Body of pancreas (tissue), 4 donors: ENCODE measurements around the gene SLC6A1. TPM values are rescaled to one million over a fixed set of nuclear protein-coding genes. Genes with fewer than 3 reads are reported as not detected.

ENCODE experiments used
- ATAC-seq: fragments of 150-250 bp; one replicate; pipeline ENCODE4 v1.9.1; 2016
- DNase-seq, 4 donors: peaks; one replicate each; pipeline ENCODE4 v3.0.0-alpha.2; 2019
- H3K27ac ChIP-seq, 4 donors: fragments of 200-600 bp; sonication (generic); 1 replicate in 3 of 4; 2 replicates in 1 of 4; pipeline versions ENCODE4 v1.5.1 to v1.6.1; 2016 to 2019; ENCODE audit warnings: mild to moderate bottlenecking in 1 of 4, mixed read lengths in 1 of 4, moderate library complexity in 1 of 4
- H3K27me3 ChIP-seq, 2 donors: fragments of 200-600 bp; sonication (generic); one replicate each; pipeline ENCODE4 v1.6.0; 2016; ENCODE audit warnings: mild to moderate bottlenecking in 1 of 2
- H3K36me3 ChIP-seq, 2 donors: fragments of 200-600 bp; sonication (generic); replicated peaks in 1 of 2; 2 replicates each; pipeline ENCODE4 v1.5.1; 2016; ENCODE audit warnings: low read depth in 2 of 2; ENCODE audit not compliant: insufficient read depth in 1 of 2
- H3K4me1 ChIP-seq: fragments of 200-600 bp; sonication (generic); one replicate; pipeline ENCODE4 v1.6.0; 2016
- H3K4me3 ChIP-seq, 2 donors: fragments of 200-600 bp; sonication (generic); 1 replicate in 1 of 2; 2 replicates in 1 of 2; pipeline ENCODE4 v1.5.1; 2016 to 2019
- H3K9me3 ChIP-seq, 3 donors: fragments of 200-600 bp; sonication (generic); 1 replicate in 2 of 3; 2 replicates in 1 of 3; pipeline ENCODE4 v1.5.1; 2016
- POLR2A ChIP-seq, 3 donors: fragments of 450-650 bp; IDR thresholded peaks; one replicate each; pipeline ENCODE4 v1.6.1; 2016; ENCODE audit warnings: antibody characterized with exemption in 3 of 3, mild to moderate bottlenecking in 2 of 3
- WGBS, 2 donors: methylation state at CpG; one replicate each; pipeline ENCODE4 v1.1.5; 2017; 5-methylcytosine and 5-hydroxymethylcytosine counted together
- intact Hi-C: fragments of 100-400 bp; cut with DNase I; formaldehyde crosslinking; loops from one replicate; pipeline ENCODE4 v1.15.1; 2023
- total RNA-seq, 2 donors: library from RNA; depleted of rRNA; stranded (reverse); fragments of >200 nt; gene quantifications; one replicate each; pipeline ENCODE4 v1.1.0, GENCODE V29; 2016
- TF ChIP-seq, protein P1 (sequence below), 7 experiments: fragments of 450-650 bp in 4 of 7; fragments of 200-600 bp in 3 of 7; sonication (generic) in 3 of 7; IDR thresholded peaks; one replicate each; pipeline ENCODE4 v1.5.1; 2016 to 2019; ENCODE audit warnings: antibody characterized with exemption in 7 of 7

The SLC6A1 gene
- total RNA-seq, 2 donors from 2014 or later: 0.26 to 0.66 TPM

DNA sequence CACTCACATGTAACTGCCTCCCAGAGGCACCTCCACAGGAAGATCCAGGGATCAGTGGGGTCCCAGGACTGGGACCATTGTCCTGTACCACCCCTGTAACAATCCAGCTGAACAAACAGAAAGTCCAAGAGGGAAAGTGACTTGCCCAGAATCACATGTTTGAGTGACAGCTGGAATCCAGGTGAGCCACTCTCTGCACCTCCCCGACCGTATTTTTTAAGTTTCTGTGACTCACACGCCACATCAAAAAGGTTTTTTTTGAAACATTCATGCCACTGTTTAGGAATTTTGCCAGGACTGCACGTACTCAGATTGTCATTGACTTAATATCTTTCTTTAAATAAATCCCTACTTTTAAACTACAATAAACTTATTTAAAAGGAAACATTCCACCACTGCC is 9.8 kb upstream of the SLC6A1 start:
- intact Hi-C loops: no loop called here
- Histone ChIP-seq H3K27ac (peak overlapping the region in 2 of 4 donors; percentile 22 to 76), H3K36me3 (no peaks in the 10 kb centered on the region), H3K4me3 (no peak overlapping the region), H3K4me1 (peaks cover 7% of the 10 kb centered on the region), H3K9me3 (no peaks in the 10 kb centered on the region), H3K27me3 (no peaks in the 10 kb centered on the region)
- peak in 1 of 4 donors; percentile 25 for DNase-seq
- TF ChIP-seq, protein P1, sequence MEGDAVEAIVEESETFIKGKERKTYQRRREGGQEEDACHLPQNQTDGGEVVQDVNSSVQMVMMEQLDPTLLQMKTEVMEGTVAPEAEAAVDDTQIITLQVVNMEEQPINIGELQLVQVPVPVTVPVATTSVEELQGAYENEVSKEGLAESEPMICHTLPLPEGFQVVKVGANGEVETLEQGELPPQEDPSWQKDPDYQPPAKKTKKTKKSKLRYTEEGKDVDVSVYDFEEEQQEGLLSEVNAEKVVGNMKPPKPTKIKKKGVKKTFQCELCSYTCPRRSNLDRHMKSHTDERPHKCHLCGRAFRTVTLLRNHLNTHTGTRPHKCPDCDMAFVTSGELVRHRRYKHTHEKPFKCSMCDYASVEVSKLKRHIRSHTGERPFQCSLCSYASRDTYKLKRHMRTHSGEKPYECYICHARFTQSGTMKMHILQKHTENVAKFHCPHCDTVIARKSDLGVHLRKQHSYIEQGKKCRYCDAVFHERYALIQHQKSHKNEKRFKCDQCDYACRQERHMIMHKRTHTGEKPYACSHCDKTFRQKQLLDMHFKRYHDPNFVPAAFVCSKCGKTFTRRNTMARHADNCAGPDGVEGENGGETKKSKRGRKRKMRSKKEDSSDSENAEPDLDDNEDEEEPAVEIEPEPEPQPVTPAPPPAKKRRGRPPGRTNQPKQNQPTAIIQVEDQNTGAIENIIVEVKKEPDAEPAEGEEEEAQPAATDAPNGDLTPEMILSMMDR (IDR thresholded peaks at IDR 0.05): no peak
- no peak for TF ChIP-seq POLR2A (IDR thresholded peaks at IDR 0.05)
- peak; percentile 67 for ATAC-seq
- WGBS, 2 donors: 2 to 10% methylated on average over 4 of the region's 4 CpGs

DNA sequence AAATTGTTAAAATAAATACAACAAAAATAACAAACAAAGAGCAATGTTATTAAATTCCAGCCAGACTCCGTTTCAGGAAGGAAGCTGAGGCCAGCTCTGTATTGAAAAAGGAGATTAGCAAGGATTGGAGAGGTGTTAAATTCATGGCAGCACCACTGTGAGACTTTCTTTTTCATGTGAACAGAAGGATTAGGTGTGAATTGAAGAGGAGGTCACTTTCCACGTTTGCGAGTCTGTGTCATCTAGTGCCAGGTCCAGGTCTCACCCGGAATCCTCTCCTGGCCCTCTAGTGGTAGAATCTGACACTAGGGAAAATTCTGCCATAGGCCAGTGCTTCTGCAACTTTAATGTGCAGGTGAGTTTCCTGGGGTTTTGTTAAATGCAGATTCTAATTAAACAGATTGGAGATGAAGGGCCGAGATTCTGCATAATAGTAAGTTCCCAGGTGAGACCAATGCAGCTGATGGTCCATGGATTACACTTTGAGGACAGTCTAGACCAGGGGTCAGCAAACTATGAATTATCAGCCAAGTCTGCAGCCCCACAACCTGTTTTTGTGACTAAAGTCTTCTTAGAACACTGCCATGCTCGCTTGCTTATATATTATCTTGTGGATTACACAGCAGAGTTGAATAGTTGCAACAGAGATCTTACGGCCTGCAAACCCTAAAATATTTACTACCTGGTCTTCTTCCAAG is 9.2 kb upstream of the SLC6A1 start:
- intact Hi-C loops: no loop called here
- peak overlapping the region in 3 of 4 donors; percentile 22 to 76 (median 41) for H3K27ac ChIP-seq
- no peaks in the 10 kb centered on the region for H3K9me3 ChIP-seq
- 21% methylated on average over 7 of the region's 7 CpGs for WGBS, 2 donors
- H3K4me3 ChIP-seq: no peak overlapping the region
- H3K36me3 ChIP-seq: no peaks in the 10 kb centered on the region
- H3K27me3 ChIP-seq: no peaks in the 10 kb centered on the region
- ATAC-seq (peak; percentile 76), DNase-seq (peak; percentile 29 to 55 (median 50))
- peaks cover 7% of the 10 kb centered on the region for H3K4me1 ChIP-seq
- TF ChIP-seq, protein P1 (IDR thresholded peaks at IDR 0.05): peak; percentile 50 to 76 (median 67)
- no peak for TF ChIP-seq POLR2A (IDR thresholded peaks at IDR 0.05)

DNA sequence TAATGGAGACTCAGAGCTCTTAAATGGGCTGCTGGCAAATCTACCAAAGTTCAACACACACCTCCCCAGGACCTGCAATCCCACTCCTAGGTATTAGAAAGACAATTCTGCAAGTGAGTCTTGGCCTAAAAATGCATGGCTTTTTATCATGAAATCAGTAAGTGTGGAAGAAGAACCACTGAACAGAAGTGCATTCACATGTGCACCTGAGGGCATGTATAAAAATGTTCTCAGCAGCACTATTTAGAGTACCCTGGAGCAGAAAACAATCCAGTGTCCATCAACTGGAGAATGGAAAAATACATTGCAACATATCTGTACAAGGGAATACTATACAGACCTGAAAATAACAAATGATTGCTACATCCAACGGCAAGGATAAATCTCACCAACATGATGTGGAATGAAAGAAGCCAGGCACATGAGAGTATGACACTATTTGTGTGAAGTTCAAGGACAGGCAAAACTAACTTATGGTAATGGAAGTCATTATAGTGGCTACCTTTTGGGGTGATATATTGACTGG is 8.1 kb upstream of the SLC6A1 start:
- TF ChIP-seq, protein P1 (IDR thresholded peaks at IDR 0.05): no peak
- no peak for TF ChIP-seq POLR2A (IDR thresholded peaks at IDR 0.05)
- H3K4me1 ChIP-seq: peaks cover 7% of the 10 kb centered on the region
- no peaks in the 10 kb centered on the region for H3K36me3 ChIP-seq
- no peaks in the 10 kb centered on the region for H3K27me3 ChIP-seq
- intact Hi-C loops: no loop called here
- DNase-seq: no peak
- no peaks in the 10 kb centered on the region for H3K9me3 ChIP-seq
- ATAC-seq: no peak
- 68 to 84% methylated on average over 1 of the region's 1 CpG for WGBS, 2 donors
- no peak overlapping the region for H3K27ac ChIP-seq
- no peak overlapping the region for H3K4me3 ChIP-seq

DNA sequence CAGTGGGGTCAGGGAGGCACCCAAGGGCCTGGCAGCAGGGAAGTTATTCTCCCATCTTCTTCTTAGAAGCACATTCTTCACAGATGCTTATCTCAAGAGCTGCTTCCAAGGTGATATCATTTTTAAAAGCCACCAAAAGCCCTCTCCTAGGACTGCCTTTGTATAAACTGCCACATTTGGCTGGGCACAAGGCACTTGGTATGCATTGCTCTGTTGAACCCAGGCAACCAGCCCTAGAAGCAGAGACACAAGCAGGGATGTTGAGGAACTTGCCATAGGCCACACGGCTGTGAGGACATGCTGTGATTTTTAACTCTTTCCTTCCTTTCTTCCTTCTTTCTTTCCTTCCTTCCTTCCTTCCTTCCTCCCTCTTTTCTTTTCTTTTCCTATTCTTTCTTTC is 7.4 kb upstream of the SLC6A1 start:
- WGBS, 2 donors: 33 to 40% methylated on average over 1 of the region's 1 CpG
- intact Hi-C loops: no loop called here
- no peak for DNase-seq

More for the DNA sequence above, 7.4 kb upstream of the SLC6A1 start:
- Histone ChIP-seq H3K4me1 (peaks cover 7% of the 10 kb centered on the region), H3K4me3 (no peak overlapping the region), H3K27me3 (no peaks in the 10 kb centered on the region), H3K9me3 (no peaks in the 10 kb centered on the region), H3K27ac (no peak overlapping the region), H3K36me3 (no peaks in the 10 kb centered on the region)
- no peak for TF ChIP-seq POLR2A (IDR thresholded peaks at IDR 0.05)
- TF ChIP-seq, protein P1 (IDR thresholded peaks at IDR 0.05): no peak
- ATAC-seq: no peak
